GM13977 (cell line): ENCODE data around the gene CCDC160.

ENCODE experiments used
- DNase-seq: peaks from one replicate; pipeline ENCODE4 v3.0.0; 2012; ENCODE audit warnings: low spot score
- CTCF ChIP-seq: IDR thresholded peaks from 2 replicates; pipeline ENCODE4 v1.5.1; 2012; ENCODE audit warnings: mild to moderate bottlenecking, control low read depth; ENCODE audit not compliant: insufficient read depth; ENCODE audit errors: extremely low read depth, missing control alignments
- in situ Hi-C: fragments of 300-500 bp; cut with MboI; formaldehyde crosslinking; loops from one replicate; pipeline ENCODE4 v1.12.0; 2022; ENCODE audit warnings: low sequenced_read_pairs, low pct_unique_long_range_greater_than_20kb, mixed read lengths, inconsistent platforms; ENCODE audit not compliant: unreplicated experiment

CCDC160 gene

GRCh38 chrX:134287346-134287745, 50.4 kb downstream of the CCDC160 start:
- DNase-seq = no peak
- no peak for TF ChIP-seq CTCF
- in situ Hi-C loops = no loop called here

DNA sequence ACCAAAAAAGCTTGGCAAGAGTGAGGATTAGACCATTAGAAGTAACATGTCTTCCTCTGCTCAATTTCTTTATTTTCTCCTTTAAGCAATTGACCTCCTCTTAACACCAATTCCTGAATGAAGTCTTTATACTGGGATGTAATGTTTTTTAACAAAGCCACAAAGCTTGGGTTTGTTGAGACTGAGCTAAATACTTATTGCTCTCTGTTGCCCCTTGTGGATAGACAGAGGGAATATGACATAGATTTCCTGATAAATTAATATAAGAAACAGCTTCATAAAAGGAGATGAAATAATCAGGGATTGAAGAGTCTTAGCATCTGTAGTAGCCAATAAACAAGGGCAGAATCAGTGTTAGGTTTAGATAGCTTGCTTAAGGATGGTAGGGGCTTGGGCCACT, 57.6 kb downstream of the CCDC160 start:
- in situ Hi-C loops = no loop called here
- DNase-seq = no peak
- TF ChIP-seq CTCF = no peak
